MCF 10A (cell line): ENCODE data around the gene ATMIN. TPM values are rescaled to one million over a fixed set of nuclear protein-coding genes. Genes with fewer than 3 reads are reported as not detected.

Experiments used
- BruUV-seq: library from RNA; stranded (reverse); fragments of 400-500 nt; replicated peaks from 2 replicates; lab custom pipeline; 2021; lab: Mats Ljungman, UMichigan
- CTCF ChIA-PET: fragments of 300-600 bp; sonication (Branson Sonifier 250); formaldehyde crosslinking; extraction: SDS; loops from one replicate; lab custom pipeline; 2021; ENCODE audit warnings: antibody characterized with exemption, inconsistent platforms; lab: Yijun Ruan, JAX
- POLR2A ChIA-PET: fragments of 300-600, 350-650 bp; sonication (Branson Sonifier 250); formaldehyde crosslinking; extraction: SDS; loops from one replicate; lab custom pipeline; 2020; ENCODE audit warnings: antibody characterized with exemption, inconsistent platforms; lab: Yijun Ruan, JAX
- DNase-seq: peaks from one replicate; pipeline ENCODE4 v3.0.0-alpha.2; 2018; ENCODE audit not compliant: unreplicated experiment
- H3K27ac Mint-ChIP-seq: one replicate; pipeline ENCODE4 v1.8.0; 2022; ENCODE audit warnings: mild to moderate bottlenecking, low read depth, mixed read lengths; ENCODE audit not compliant: unreplicated experiment
- H3K27me3 Mint-ChIP-seq: one replicate; pipeline ENCODE4 v1.8.0; 2022; ENCODE audit warnings: mixed read lengths; ENCODE audit not compliant: insufficient read depth, unreplicated experiment
- H3K36me3 Mint-ChIP-seq: one replicate; pipeline ENCODE4 v1.8.0; 2022; ENCODE audit warnings: mild to moderate bottlenecking, moderate library complexity, mixed read lengths; ENCODE audit not compliant: insufficient read depth, unreplicated experiment
- H3K4me1 Mint-ChIP-seq: one replicate; pipeline ENCODE4 v1.8.0; 2022; ENCODE audit warnings: mixed read lengths; ENCODE audit not compliant: insufficient read depth, unreplicated experiment
- H3K4me3 Mint-ChIP-seq: one replicate; pipeline ENCODE4 v1.8.0; 2022; ENCODE audit warnings: mild to moderate bottlenecking, moderate library complexity, mixed read lengths; ENCODE audit not compliant: unreplicated experiment
- H3K9me3 Mint-ChIP-seq: one replicate; pipeline ENCODE4 v1.8.0; 2022; ENCODE audit warnings: mixed read lengths; ENCODE audit not compliant: unreplicated experiment
- intact Hi-C: fragments of 100-400 bp; cut with micrococcal nuclease; formaldehyde crosslinking; loops from 2 replicates; pipeline ENCODE4 v1.14.1; 2022
- total RNA-seq: library from RNA; stranded (reverse); gene quantifications from 2 replicates; pipeline ENCODE4 v1.2.3, GENCODE V29; 2022
- TF ChIP-seq, protein P1 (sequence below): fragments of 200-600 bp; IDR thresholded peaks from one replicate; pipeline ENCODE4 v1.8.0; 2022; ENCODE audit warnings: antibody characterized with exemption, mild to moderate bottlenecking; ENCODE audit not compliant: unreplicated experiment

ATMIN gene
- total RNA-seq, 1 experiment from 2014 or later: 33.8 TPM

DNA sequence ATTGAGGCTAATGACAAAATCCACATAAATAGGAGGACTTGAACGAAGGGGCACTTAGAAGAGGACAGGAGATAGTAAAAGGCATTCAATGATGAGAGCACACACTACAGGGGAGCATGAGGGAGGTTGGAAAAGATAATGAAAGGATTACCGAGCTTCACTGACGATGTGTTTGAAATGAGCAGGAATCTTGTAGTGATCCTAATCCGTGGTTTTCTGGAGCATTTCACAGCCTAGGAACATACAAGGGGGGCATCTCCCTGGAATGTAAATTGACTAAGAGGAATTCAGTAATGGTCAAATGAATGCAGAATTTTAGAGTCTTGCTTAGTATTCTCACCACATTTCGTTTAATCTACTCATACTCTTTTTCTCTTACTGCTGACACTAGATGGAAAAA, 5.2 kb downstream of the ATMIN start:
- BruUV-seq: no TSS peak
- intact Hi-C loops: no loop called here
- ChIA-PET CTCF (interaction anchor here (0.5 to 1.1 kb wide), 2 partner anchors 12 to 216 kb away, joined by 3 read pairs; no protein-coding TSS in a partner anchor), POLR2A (no interaction called here)
- peaks cover 60% of the 10 kb centered on the region for H3K36me3 Mint-ChIP-seq
- no peak for DNase-seq
- H3K27ac Mint-ChIP-seq: no peak overlapping the region
- TF ChIP-seq, protein P1, sequence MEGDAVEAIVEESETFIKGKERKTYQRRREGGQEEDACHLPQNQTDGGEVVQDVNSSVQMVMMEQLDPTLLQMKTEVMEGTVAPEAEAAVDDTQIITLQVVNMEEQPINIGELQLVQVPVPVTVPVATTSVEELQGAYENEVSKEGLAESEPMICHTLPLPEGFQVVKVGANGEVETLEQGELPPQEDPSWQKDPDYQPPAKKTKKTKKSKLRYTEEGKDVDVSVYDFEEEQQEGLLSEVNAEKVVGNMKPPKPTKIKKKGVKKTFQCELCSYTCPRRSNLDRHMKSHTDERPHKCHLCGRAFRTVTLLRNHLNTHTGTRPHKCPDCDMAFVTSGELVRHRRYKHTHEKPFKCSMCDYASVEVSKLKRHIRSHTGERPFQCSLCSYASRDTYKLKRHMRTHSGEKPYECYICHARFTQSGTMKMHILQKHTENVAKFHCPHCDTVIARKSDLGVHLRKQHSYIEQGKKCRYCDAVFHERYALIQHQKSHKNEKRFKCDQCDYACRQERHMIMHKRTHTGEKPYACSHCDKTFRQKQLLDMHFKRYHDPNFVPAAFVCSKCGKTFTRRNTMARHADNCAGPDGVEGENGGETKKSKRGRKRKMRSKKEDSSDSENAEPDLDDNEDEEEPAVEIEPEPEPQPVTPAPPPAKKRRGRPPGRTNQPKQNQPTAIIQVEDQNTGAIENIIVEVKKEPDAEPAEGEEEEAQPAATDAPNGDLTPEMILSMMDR: no peak
- no peaks in the 10 kb centered on the region for H3K27me3 Mint-ChIP-seq
- H3K4me1 Mint-ChIP-seq: peaks cover 14% of the 10 kb centered on the region
- no peak overlapping the region for H3K4me3 Mint-ChIP-seq
- no peaks in the 10 kb centered on the region for H3K9me3 Mint-ChIP-seq

DNA sequence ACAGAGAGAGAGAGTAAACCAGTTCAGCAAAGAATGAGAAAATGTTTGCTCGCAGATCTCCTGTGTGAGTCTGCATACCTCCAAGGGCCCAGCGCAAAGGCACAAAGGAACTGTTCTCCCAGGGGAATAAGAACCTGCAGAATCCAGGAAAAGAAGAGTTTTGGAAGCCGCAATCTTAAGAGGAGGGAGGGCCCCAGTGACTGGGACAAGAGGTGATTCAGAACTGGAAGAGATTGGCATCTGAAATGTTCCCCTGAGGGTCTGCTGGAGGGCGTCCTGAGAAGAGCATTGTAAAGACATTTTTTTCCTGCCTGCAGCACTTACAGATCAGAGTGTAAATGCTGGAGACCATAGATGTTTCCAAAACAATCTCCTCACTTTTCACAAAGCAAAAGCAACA, 6.1 kb downstream of the ATMIN start:
- intact Hi-C loops: no loop called here
- no TSS peak for BruUV-seq
- POLR2A ChIA-PET: no interaction called here
- no peaks in the 10 kb centered on the region for H3K9me3 Mint-ChIP-seq
- no peak overlapping the region for H3K27ac Mint-ChIP-seq
- no peaks in the 10 kb centered on the region for H3K27me3 Mint-ChIP-seq
- H3K4me1 Mint-ChIP-seq: peaks cover 13% of the 10 kb centered on the region
- H3K4me3 Mint-ChIP-seq: no peak overlapping the region
- no peak for DNase-seq
- TF ChIP-seq, protein P1: no peak
- CTCF ChIA-PET: no interaction called here
- peaks cover 60% of the 10 kb centered on the region for H3K36me3 Mint-ChIP-seq

DNA sequence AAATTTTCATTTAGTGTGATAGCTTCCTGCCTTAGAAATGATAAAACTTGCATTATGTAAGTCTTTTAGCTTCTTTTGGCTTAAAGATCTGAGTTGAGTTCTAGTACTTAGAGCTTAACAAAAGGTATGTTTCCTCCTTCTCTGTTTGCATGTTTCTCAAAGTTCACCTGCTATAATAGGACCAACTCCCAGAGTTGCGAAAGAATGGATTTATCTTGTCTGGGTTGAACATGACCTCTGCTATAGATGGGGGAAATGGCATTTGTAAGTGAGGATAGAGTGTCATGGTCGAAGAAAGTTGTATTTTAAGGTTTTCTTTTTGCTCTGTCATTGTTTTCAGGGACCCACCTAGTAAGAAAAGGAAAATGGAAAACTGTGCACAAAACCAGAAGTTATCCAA, 7.2 kb downstream of the ATMIN start:
- no peak for DNase-seq
- Mint-ChIP-seq H3K4me1 (peaks cover 5% of the 10 kb centered on the region), H3K9me3 (no peaks in the 10 kb centered on the region), H3K27ac (no peak overlapping the region), H3K4me3 (no peak overlapping the region), H3K27me3 (no peaks in the 10 kb centered on the region), H3K36me3 (peaks cover 60% of the 10 kb centered on the region)
- no TSS peak for BruUV-seq
- ChIA-PET POLR2A (no interaction called here), CTCF (interaction anchor here (0.7 kb wide), 1 partner anchor 30 kb away, joined by 3 read pairs; no protein-coding TSS in a partner anchor)
- intact Hi-C loops: no loop called here
- TF ChIP-seq, protein P1: no peak

DNA sequence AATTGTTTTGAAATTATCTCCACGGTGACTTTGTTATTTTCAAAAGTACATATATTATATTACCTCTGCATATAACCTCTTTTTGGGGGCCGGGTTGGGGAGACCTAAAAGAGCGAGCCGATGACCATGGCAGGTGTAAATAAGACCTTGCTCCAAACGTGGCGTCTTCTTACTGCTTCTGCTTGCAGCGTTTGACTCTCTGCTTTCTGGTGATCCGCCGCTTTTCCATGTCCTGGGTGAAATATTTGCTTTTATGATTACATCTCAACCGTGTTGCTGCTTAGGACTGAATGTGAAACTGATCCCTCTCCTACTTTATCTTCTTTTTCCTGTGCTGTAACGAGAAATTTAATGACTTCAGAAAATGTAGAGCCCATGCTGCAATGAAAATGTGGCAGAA, 18.1 kb downstream of the ATMIN start:
- BruUV-seq: no TSS peak

More for the DNA sequence above, 18.1 kb downstream of the ATMIN start:
- intact Hi-C loops: no loop called here
- Mint-ChIP-seq H3K27ac (no peak overlapping the region), H3K27me3 (no peaks in the 10 kb centered on the region), H3K36me3 (no peaks in the 10 kb centered on the region), H3K4me3 (no peak overlapping the region), H3K4me1 (no peaks in the 10 kb centered on the region), H3K9me3 (peaks cover 16% of the 10 kb centered on the region)
- ChIA-PET POLR2A (no interaction called here), CTCF (no interaction called here)
- TF ChIP-seq, protein P1: no peak
- no peak for DNase-seq
